GM18499 (cell line): Measurements from ENCODE around the gene P2RY13.

ENCODE experiments used
- ATAC-seq: cut with Tn5 transposase; IDR thresholded peaks from one replicate; pipeline ENCODE4 v1.9.1; 2021; ENCODE audit warnings: moderate number of reproducible peaks; ENCODE audit not compliant: insufficient read depth, unreplicated experiment

Gene P2RY13

DNA sequence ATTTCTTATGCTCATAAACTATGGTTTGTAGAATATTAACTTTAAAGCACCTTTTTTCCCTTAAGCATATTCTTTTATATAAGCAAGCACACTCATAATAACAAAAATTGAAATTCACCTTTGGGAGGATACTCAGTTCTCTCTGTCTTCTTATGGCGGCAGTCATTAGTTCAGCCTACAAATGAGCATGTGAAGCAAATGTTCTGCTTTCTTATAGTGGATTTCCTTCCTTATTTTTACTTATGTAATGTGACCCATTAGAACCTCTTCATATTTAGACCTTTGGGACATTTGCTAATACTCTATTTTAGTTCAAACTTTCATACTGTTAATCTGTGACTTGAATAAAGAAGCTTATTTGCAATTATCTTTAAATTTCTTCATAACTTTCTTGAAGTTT is at the start of gene P2RY13:
TSS of gene P2RY13 (minus strand) at position 187 of the 400 bp plus-strand sequence. CDS start at position 166, 21 bp downstream.
- no peak for ATAC-seq

DNA sequence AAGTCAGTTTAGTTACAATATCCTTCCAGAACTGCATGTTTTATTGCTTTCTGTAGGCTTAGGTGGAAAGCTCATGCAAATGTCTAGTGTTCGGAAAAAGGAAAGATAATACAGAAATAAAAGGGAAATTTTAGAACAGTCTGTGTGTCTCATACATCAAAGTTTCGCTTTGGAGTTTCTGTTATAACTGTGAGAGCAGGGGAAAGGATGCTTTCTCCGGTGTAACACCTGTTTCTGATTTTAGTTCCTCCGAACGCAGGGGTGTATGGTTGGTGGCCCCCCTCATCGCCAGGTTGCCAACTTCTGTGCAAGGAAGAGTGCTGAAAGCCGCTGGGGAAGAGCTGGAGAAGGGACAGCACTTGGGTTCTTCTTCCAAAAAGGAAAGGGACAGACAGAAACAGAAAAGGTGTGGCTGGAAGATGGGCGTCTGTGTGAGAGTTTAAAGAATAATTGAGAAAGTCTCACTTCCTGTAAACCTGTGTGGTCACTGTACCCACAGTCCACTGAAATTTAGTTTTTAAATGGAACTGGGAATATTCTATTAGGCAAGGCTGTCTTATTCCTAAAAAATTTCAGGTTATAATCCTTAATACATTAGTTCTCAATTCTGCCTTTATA is 48.5 kb upstream of the P2RY13 start:
- ATAC-seq, result peak; percentile 45

DNA sequence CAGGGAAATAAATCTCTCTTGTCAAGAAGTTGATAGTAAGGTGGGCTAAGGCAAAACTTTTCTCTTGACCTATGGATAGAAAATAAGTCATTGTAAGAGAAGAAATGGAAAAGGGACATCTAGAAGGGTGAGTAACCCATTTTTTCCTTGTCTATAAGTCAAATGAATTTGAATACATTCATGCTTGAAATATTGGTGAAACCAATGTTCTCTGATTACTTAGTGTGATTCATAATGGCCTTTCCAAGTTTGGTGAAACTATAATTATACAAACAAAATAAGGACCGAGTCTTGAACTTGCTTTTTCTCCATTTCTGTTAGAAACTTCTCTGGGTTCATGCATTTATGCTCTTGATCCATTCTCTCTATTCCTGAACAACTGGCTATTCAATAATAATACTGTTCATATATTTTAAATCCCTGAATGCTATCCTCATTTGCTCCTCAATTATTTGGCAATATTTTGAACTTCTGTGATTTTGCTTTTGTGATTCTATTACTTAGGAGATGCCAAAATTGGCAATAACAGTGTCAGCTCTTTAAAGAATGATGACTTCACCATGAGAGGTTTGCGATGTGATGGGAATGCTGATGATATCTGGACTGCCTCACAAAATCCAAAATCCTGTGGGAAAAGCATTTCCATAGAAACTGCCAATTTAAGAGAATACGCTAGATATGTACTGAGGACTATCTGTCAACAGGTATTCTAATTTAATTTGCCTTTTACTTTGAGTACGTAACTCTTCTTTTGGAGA is 42.9 kb upstream of the P2RY13 start:
- no peak for ATAC-seq

DNA sequence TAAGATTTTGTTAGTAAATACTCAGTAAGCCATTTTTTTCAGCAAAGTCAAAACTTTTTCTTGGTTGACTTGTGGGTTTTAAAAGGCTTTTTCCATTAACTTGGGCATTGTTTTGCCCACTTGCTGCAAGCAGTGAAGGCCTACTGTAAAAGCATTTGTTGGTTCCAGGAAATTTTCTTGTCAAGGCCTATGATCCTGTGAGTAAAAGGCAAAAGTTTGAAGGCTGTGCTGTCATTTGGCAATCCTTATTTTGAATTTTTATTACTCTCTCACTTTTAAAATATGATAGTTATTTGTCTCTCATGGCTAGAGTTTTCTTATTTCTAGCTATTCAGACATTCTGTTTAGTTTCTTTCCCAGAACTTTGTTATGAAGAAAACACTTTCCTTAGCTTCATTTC is 42.2 kb upstream of the P2RY13 start:
- no peak for ATAC-seq

DNA sequence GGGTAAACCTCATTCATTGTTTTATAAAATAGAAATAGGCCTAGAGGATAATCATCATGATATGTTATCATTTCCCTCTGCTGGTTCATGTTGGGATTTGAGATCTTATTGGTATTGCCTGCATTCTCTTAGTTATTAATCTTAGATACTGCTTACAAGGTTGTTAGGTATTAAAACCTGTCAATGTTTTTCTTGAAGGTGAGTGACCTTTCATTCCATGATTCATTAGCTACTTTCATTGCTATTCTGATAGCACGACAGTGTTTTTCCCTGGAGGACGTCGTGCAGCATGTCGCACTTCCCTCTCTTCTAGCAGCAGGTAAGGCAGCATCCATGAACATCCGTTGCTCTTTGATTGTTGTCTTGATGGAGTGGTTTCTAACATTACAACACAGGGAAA is 38.1 kb upstream of the P2RY13 start:
- ATAC-seq, result no peak

DNA sequence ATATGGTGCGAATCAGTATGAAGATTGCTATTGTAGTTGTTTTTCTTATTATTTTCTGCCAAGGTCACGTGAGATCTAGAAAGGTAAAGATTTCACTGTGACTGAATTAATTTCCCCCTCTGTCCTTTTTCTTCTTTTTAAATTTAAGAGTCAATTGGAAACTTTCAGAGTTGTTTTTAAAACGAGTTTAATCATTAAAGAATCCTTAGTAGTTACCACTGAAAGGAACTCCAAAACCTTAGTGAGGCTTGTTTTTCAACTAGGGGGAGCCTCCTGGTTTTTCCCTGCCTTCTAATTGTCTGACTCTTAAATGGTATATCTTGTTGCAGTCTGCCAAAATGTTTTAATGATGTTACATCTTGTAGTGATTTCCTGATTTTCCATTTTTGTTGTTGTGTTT is 37.6 kb upstream of the P2RY13 start:
- ATAC-seq, result no peak

DNA sequence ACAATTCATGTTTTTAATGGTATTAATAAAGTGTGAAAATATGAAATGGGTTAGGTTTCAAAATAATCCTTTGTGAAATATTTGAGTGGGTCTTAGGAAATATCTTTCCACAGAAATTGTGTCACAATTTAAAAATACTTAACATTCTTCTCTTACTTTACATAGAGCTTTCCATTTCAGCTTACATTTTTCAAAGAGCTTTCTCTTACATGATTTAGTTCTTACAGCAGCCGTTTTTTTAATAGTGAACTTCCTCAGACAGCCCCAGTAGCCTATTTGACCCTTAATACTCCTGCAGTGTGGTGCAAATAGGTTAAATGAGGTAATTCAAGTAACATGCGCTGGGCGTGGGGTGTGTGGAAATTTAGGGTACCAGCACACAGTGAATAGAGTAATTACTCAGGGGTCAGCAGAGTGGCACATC is 33.4 kb upstream of the P2RY13 start:
- no peak for ATAC-seq

DNA sequence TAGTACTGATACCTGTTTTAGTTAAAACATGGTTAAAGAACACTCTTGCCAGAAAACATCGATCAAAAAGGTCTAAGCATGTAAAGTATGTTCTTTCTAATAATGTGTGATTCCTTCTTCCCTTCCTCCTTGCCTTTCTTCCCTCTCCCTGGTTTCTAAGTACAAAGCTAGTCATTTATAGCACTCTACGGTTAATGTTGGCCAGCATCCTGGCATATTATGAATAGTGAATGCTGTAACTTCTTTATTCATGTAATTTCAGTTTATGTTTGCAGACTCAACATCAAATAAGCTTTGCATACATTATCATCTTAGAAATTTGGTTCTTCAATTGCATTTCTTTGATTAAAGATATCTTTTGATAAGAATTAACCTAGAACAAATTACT is 28.1 kb upstream of the P2RY13 start:
- ATAC-seq, result no peak

DNA sequence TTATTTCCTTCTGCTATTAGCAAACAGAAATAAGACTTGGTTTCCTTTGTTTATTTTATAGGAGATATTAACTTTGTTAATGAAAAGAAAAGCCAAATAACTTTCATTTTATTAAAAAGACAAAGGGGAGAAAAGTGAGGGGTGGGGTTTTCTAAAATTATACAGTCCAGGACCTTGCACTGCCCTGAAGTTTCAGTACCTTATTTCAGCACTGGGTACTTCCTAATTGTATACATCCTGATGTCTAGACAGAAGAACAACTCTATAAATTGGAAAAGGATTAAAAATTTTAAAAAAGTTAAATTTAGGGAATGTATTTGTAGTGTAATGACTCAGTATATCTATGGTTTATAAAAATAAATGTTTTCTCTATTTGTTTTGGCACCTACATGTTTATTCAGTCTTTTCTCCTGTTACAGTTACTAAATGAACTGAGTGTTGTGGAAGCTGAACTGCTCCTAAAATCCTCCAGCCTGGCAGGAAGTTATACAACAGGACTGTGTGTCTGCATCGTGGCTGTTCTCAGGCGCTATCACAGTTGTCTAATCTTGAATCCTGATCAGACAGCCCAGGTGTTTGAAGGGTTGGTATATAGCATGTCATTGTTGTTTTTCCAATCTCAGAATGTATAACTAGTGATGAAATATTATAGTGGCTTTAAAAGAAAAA is 27.6 kb upstream of the P2RY13 start:
- ATAC-seq, result no peak

DNA sequence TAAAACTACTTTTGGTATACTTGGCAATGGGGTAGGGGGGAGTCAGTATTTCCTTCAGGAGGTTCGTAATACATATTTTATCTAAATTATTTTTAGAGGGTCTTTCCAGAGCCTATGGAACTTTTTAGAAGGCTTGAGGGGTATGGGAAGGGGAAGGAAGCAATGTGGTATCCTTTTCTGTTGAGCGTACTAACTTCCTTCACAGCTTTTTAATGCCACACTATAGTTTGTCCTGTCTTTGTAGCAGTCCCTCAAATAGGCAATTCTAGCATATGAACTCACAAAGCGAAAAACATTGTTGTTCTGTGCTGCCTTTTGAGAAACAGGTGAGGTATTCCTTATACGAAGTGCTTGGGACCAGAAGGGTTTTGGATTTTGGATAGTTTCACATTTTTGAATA is 22.3 kb upstream of the P2RY13 start:
- ATAC-seq, result no peak

DNA sequence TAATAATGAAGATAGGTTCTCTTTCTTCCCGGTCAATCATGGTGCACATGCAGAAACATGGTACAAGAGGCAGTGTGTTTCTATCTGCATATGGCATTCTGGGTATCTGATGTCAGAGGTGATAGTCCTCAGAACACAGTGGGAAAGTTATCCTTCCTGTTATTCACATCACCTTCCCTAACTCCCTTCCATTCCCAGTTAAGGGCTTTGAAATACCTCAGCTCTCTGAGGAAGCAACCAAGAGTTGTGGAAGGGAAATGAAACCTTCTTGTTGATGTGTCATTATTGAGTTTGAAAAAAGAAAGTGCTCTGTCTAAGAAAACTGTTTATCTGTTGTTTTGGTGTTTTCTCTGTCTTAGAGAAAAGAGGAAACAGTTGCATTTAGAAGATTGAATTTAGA is 21.9 kb upstream of the P2RY13 start:
- peak; percentile 84 for ATAC-seq

DNA sequence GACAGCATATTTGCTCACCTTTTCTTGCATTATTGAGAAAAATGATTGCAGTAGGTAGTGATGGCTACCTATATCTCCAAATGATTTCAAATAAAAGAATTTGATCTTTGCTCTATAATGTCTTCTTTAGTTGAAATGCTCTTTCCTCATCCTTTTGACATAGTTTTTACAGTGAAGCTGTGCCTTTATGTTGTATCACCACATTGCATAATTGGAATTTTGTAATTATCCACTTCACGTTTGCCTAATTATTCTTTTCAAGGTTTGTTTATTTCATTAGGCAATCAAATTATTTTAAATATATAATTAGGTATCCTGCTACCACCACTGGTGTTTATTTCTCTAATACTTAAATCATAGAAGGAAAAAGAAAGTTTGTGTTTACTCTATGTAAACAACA is 21.3 kb upstream of the P2RY13 start:
- no peak for ATAC-seq

DNA sequence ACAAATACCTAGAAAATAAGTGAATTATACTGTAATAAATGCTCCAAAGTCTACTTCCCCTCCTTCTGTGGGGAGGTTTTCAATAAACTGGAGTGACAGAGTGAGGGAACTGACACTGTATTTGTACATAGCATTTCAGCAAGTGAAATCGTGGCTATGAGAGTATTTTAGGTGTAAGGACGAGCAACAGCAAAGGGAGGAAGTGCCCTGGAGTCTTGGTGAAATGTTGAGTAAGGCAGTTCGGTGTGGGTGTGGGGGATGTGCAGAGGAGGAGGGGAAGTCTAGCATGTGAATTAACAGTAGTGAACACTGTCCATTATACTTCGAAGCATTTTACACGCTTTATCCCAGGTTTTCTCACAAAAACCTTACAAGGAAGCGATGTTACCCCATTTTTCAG is 18.1 kb upstream of the P2RY13 start:
- no peak for ATAC-seq

DNA sequence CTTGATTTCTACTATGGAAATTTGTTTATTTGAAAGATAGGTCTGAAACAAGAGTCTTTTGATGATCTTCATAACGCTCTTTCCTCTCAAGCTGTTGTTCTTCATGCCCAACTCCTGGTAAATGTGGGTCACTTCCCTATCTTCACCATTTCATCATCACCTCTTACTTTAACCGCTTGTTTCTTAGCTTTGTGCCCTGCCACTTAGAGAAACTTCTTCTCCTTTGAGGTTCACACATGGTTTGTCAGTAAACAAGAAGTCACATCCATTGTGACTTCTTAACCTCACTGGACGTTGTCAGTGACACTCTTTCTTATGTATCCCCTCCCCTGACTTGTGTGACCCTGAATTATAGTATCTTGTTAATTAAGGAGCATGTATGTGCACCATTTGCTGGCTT is 16.9 kb upstream of the P2RY13 start:
- ATAC-seq, result no peak

DNA sequence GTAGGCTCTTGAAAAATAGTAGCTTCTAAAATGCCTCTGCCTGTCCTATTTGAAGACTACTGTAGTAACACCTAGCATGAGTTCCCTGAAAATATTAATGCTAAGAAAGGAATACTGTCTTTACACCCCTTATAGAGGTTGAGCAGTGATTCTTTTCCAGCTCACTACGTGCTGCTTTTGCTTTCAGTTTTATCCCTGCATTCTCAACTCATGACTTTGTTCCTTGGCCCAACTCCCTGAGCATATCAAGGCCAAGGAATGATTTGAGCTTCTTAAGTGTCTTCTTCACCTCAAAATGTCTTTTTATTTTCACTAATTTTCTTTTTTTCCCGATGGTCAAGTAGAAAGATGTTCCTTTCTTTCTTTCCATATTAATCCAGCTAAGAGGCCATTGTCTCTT is 16.5 kb upstream of the P2RY13 start:
- no peak for ATAC-seq

DNA sequence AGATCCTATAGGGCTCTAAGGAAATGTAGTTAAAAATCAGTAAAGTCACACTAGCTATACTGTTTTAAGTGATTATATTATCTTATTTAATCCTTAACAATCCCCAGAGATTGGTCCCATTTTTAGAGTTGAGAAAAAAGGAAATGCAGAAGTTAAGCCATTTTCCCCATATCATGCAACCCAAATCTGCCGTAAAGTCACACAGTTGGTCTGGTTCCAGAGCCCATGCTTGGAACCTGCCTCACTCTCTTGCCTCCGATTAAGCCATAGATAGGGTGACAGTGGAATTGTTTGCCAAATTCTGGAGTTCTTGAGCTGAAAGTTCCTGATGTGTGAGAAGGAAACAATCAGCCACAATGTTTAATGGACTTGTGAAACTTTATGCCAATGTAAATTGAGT is 2.3 kb upstream of the P2RY13 start:
- no peak for ATAC-seq

DNA sequence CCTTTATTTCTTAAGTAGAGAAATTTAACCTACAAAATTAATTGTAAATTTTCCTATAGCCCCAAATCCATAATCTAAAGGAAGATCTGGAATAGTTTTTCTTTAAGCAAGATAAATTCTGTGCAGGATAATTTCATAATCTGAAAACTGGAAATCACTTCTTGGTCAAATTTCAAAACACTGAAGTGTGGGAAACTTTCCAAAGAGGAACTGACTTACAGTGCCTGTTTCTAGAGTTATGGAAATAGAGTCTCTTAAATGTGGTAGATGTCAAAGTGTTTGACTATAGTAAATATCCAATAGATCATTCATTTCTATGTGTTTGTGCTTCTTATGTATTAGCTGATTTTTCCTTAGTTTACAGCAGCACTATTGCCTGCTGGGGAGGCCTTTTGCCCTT is 1.6 kb upstream of the P2RY13 start:
- no peak for ATAC-seq

DNA sequence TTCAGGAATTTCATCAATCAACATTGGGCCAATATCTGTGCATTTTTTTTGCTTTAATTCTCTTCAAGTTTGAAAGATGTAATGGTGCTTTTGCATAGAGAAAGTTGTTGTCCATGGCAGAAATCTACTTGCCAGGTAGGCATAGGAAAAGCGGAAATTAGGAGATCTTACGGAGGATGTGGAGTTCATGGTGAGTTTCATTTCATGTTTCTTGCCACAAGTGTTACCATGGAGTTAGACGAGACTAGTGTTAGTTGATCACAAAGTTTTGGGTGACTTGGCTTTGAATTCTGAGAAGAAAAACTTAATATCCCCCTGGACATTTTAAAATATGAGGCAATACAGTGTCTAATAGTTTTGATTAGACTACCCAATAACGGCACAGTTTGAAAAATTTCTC is 1.0 kb upstream of the P2RY13 start:
- no peak for ATAC-seq

DNA sequence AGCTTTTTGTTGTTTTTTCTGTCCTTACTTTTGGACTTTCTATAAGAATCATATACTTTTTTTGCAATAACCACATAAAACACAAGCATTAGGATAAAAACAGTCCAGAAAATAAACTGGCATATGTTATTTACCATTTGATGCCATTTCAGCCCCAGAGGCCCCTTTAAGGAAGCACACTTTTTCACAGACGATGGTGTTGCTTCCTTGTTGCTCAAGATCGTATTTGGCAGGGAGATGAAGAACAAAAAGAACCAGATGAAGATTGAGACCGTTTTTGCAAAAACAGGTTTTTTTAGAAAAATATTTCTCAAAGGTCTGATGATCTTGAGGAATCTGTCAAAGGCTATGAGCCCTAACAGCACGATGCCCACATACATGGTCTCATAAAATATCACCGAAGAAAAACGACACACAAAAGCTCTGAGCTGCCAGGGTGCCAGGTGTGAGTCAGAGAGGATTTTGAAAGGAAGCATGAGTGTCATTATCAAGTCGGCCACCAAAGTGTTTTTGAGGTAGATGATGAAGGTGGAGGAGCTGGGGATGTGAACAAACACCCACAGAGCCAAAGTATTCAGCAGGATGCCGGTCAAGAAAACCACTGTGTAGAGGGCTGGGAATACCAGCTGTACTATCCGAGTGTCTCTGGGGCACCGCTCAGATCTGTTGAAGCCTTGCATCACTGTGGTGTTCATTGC is 902 bp downstream of the P2RY13 start:
- no peak for ATAC-seq

DNA sequence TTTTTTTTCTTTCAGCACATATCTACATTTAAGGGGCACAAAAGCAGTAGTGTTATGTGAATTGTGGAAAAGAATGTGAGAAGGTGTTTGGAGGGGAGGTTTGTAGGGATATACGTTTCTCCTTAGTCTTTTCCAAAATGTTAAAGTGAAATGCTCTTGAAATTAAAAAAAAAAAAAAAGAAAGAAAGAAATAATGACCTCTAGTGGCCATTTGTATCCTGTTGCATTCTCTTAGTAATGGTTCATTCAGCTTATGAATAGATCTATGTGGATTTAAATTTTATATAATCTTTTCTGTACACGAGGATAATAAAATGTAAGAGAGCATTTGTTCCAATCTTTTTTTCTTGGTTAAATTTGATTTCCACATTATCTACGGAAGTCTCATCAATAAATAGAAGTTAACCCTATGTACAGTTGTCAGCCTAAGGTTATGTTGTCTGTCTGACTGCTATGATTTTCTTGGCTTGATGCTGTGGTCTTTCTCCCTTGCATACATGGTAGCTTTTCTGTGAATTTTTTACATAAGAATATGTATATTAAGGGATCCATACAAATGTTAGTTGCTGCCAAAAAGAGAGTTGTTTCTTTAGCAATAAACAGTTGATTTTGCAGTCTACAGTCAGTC is 1.7 kb downstream of the P2RY13 start:
- ATAC-seq, result no peak

DNA sequence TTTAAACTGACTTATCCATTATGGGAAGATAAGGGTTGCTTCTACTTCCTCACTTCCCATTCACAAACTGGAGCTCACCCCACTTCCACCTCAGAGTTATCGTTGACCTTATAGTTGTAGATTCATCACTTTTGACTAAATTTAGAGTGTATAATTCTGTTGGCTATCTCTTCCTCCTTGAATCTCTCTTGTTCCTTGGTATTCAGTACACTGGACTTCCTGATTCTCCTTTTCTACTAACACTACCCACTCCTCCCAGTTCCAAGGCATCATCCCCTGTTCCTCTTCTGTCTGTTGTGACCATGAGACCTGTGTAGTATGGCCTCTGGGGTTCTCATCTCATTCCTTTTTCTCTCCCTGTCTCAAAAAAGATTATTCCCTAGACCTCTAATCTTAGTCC is 6.8 kb downstream of the P2RY13 start:
- ATAC-seq, result no peak
